Activated CD4-positive, alpha-beta T cell treated with anti-CD3 and anti-CD28 coated beads, Interleukin-2, amount 50 U/mL, for 16 hours (primary cell): ENCODE data around the gene EVX2.

ENCODE experiments used
- DNase-seq: peaks from one replicate; pipeline ENCODE4 v3.0.0-alpha.2; 2020

Gene EVX2

GRCh38 chr2:176081376-176081836 is 2.4 kb downstream of the EVX2 start:
- no peak for DNase-seq

GRCh38 chr2:176080540-176081375 is 3.0 kb downstream of the EVX2 start:
- no peak for DNase-seq

GRCh38 chr2:176079831-176080539 is 3.8 kb downstream of the EVX2 start:
- peak; percentile 40 for DNase-seq

GRCh38 chr2:176079285-176079830 is 4.4 kb downstream of the EVX2 start:
- DNase-seq, result no peak

- DNase-seq, result no peak
Observed at GRCh38 chr2:176078541-176079284, 5.0 kb downstream of the EVX2 start.

GRCh38 chr2:176076796-176077195 is 7.0 kb downstream of the EVX2 start:
- no peak for DNase-seq

GRCh38 chr2:176076063-176076462 is 7.7 kb downstream of the EVX2 start:
- no peak for DNase-seq

- no peak for DNase-seq
Observed at GRCh38 chr2:176075481-176075880, 8.3 kb downstream of the EVX2 start.

- DNase-seq, result no peak
Observed at GRCh38 chr2:176074919-176075425, 8.8 kb downstream of the EVX2 start.

- DNase-seq, result no peak
Observed at GRCh38 chr2:176072951-176073904, 10.5 kb downstream of the EVX2 start.

GRCh38 chr2:176072292-176072669 is 11.5 kb downstream of the EVX2 start:
- DNase-seq, result no peak

GRCh38 chr2:176071330-176072291 is 12.2 kb downstream of the EVX2 start:
- no peak for DNase-seq

GRCh38 chr2:176068419-176068832 is 15.3 kb downstream of the EVX2 start:
- DNase-seq, result no peak

GRCh38 chr2:176067589-176068418 is 16.0 kb downstream of the EVX2 start:
- DNase-seq, result no peak

- no peak for DNase-seq
Observed at GRCh38 chr2:176066645-176067588, 16.8 kb downstream of the EVX2 start.

GRCh38 chr2:176063958-176064357 is 19.8 kb downstream of the EVX2 start:
- DNase-seq, result peak; percentile 73

GRCh38 chr2:176056406-176056805 is 27.4 kb downstream of the EVX2 start:
- DNase-seq, result no peak

GRCh38 chr2:176039375-176039774 is 44.4 kb downstream of the EVX2 start:
- no peak for DNase-seq
